WTC11 (cell line): ENCODE measurements around the gene STIMATE. TPM values are rescaled to one million over a fixed set of nuclear protein-coding genes. Genes with fewer than 3 reads are reported as not detected.

ENCODE experiments used
- ATAC-seq: fragments of 200-7000 bp; cut with Tn5 transposase; 2 replicates; pipeline ENCODE4 v1.10.0; 2021; ENCODE audit warnings: mild to moderate bottlenecking, moderate library complexity
- CTCF ChIA-PET: fragments of 300-600 bp; sonication (Branson Sonifier 250); formaldehyde crosslinking; loops from one replicate; lab custom pipeline; 2021; ENCODE audit warnings: antibody characterized with exemption; lab: Charles Lee
- POLR2A ChIA-PET: fragments of 350-600 bp; sonication (Branson Sonifier 250); formaldehyde crosslinking; loops from one replicate; lab custom pipeline; 2021; ENCODE audit warnings: antibody characterized with exemption; lab: Charles Lee
- DNase-seq: peaks from one replicate; pipeline ENCODE4 v3.0.0; 2021; ENCODE audit warnings: low spot score
- H3K27ac Mint-ChIP-seq: 2 replicates; pipeline ENCODE4 v1.8.0; 2021; ENCODE audit warnings: mixed read lengths
- H3K27me3 Mint-ChIP-seq: 2 replicates; pipeline ENCODE4 v1.8.0; 2021; ENCODE audit warnings: low read depth, mild to moderate bottlenecking, moderate library complexity, mixed read lengths
- H3K36me3 Mint-ChIP-seq: 2 replicates; pipeline ENCODE4 v1.8.0; 2021; ENCODE audit warnings: mixed read lengths
- H3K4me1 Mint-ChIP-seq: 2 replicates; pipeline ENCODE4 v1.8.0; 2022; ENCODE audit warnings: mixed read lengths
- H3K4me3 Mint-ChIP-seq: 2 replicates; pipeline ENCODE4 v1.8.0; 2021; ENCODE audit warnings: mild to moderate bottlenecking, moderate library complexity, mixed read lengths
- H3K9me3 Mint-ChIP-seq: 2 replicates; pipeline ENCODE4 v1.8.0; 2021; ENCODE audit warnings: mixed read lengths
- CTCF ChIP-seq: fragments of 200-600 bp; IDR thresholded peaks from 2 replicates; pipeline ENCODE4 v1.8.0; 2022; ENCODE audit warnings: antibody characterized with exemption
- ELF4 ChIP-seq: sonication (generic); formaldehyde crosslinking; IDR thresholded peaks from 2 replicates; pipeline ENCODE4 v1.8.1; 2022; ENCODE audit warnings: low read depth, mild to moderate bottlenecking, moderate library complexity, missing genetic modification reagents
- FOXP1 ChIP-seq: sonication (generic); formaldehyde crosslinking; IDR thresholded peaks from 2 replicates; pipeline ENCODE4 v1.8.0; 2022; ENCODE audit warnings: missing genetic modification reagents, mild to moderate bottlenecking, moderate library complexity, borderline replicate concordance
- FOXP4 ChIP-seq: sonication (generic); formaldehyde crosslinking; IDR thresholded peaks from 2 replicates; pipeline ENCODE4 v1.8.0; 2022; ENCODE audit warnings: mild to moderate bottlenecking, missing genetic modification reagents
- HMGXB4 ChIP-seq: sonication (generic); formaldehyde crosslinking; IDR thresholded peaks from 2 replicates; pipeline ENCODE4 v1.8.1; 2023; ENCODE audit warnings: mild to moderate bottlenecking, moderate library complexity, missing genetic modification reagents
- JAZF1 ChIP-seq: fragments of 250-450 bp; sonication (Bioruptor Pico); IDR thresholded peaks from 2 replicates; pipeline ENCODE4 v1.9.0; 2021; ENCODE audit warnings: moderate library complexity, mild to moderate bottlenecking, inconsistent platforms
- STAT6 ChIP-seq: sonication (generic); formaldehyde crosslinking; conservative IDR thresholded peaks from 2 replicates; pipeline ENCODE4 v1.8.1; 2023; ENCODE audit warnings: mild to moderate bottlenecking, low read depth, missing genetic modification reagents, moderate library complexity
- TEAD1 ChIP-seq: sonication (generic); formaldehyde crosslinking; IDR thresholded peaks from 2 replicates; pipeline ENCODE4 v1.8.0; 2022; ENCODE audit warnings: mild to moderate bottlenecking, missing genetic modification reagents
- TEAD4 ChIP-seq: sonication (generic); formaldehyde crosslinking; IDR thresholded peaks from 2 replicates; pipeline ENCODE4 v1.8.0; 2022; ENCODE audit warnings: mild to moderate bottlenecking, missing genetic modification reagents
- USF1 ChIP-seq: sonication (generic); formaldehyde crosslinking; IDR thresholded peaks from 2 replicates; pipeline ENCODE4 v1.8.0; 2022; ENCODE audit warnings: mild to moderate bottlenecking, missing genetic modification reagents
- ZBTB43 ChIP-seq: sonication (generic); formaldehyde crosslinking; IDR thresholded peaks from 2 replicates; pipeline ENCODE4 v1.8.1; 2023; ENCODE audit warnings: mild to moderate bottlenecking, missing genetic modification reagents
- ZNF219 ChIP-seq: sonication (generic); formaldehyde crosslinking; IDR thresholded peaks from 2 replicates; pipeline ENCODE4 v1.8.0; 2023; ENCODE audit warnings: missing genetic modification reagents, mild to moderate bottlenecking, borderline replicate concordance
- ZNF232 ChIP-seq: sonication (generic); formaldehyde crosslinking; IDR thresholded peaks from 2 replicates; pipeline ENCODE4 v1.8.0; 2022; ENCODE audit warnings: mild to moderate bottlenecking, missing genetic modification reagents
- ZNF532 ChIP-seq: fragments of 250-450 bp; sonication (Bioruptor Pico); IDR thresholded peaks from 2 replicates; pipeline ENCODE4 v1.9.0; 2021; ENCODE audit warnings: mild to moderate bottlenecking, borderline replicate concordance
- total RNA-seq: library from RNA; stranded (reverse); gene quantifications from 3 replicates; pipeline ENCODE4 v1.2.3, GENCODE V29; 2021

The STIMATE gene
- total RNA-seq, 1 experiment from 2014 or later, result 35.5 TPM

- no peak for TF ChIP-seq TEAD1 (CRISPR knock-in tag)
- no peak for TF ChIP-seq ZNF232 (CRISPR knock-in tag)
- TF ChIP-seq FOXP4, result no peak
- TF ChIP-seq JAZF1 (CRISPR knock-in tag), result no peak
- no peak for TF ChIP-seq CTCF
- no peak for TF ChIP-seq TEAD4 (CRISPR knock-in tag)
- TF ChIP-seq FOXP1 (CRISPR knock-in tag), result no peak
- TF ChIP-seq ZNF532 (CRISPR knock-in tag), result no peak
- no peak for TF ChIP-seq ZBTB43
Measured at GRCh38 chr3:52926554-52926953, 29.2 kb upstream of the STIMATE start (continued).

- H3K4me3 Mint-ChIP-seq, result no peak overlapping the region
- POLR2A ChIA-PET, result no interaction called here
- no peak overlapping the region for H3K27ac Mint-ChIP-seq
- CTCF ChIA-PET, result interaction anchor here (1.0 to 1.6 kb wide), 2 partner anchors 9 to 185 kb away, joined by 3 to 6 read pairs; no protein-coding TSS in a partner anchor
- ATAC-seq (no peak), DNase-seq (no peak)
- H3K4me1 Mint-ChIP-seq, result peaks cover 3% of the 10 kb centered on the region
- peaks cover 2% of the 10 kb centered on the region; the same call in 1 of the 2 replicates for H3K36me3 Mint-ChIP-seq
- no peaks in the 10 kb centered on the region for H3K9me3 Mint-ChIP-seq
- H3K27me3 Mint-ChIP-seq, result no peaks in the 10 kb centered on the region
- TF ChIP-seq USF1, result no peak
- no peak for TF ChIP-seq ZNF532 (CRISPR knock-in tag)
- TF ChIP-seq HMGXB4, result no peak
- no peak for TF ChIP-seq ELF4 (CRISPR knock-in tag)
- no peak for TF ChIP-seq STAT6 (CRISPR knock-in tag)
- TF ChIP-seq ZNF219 (CRISPR knock-in tag), result no peak
Measured at GRCh38 chr3:52925405-52926313, 28.3 kb upstream of the STIMATE start.
